Measurements from ENCODE around the gene BBS1. TPM values are rescaled to one million over a fixed set of nuclear protein-coding genes. Genes with fewer than 3 reads are reported as not detected.

BBS1 gene
- total and polyA plus RNA-seq, 2 donors (not counting 3 experiments of a cell fraction or from before 2014, with no cell fraction given) = 29.2 to 32.9 TPM

DNA sequence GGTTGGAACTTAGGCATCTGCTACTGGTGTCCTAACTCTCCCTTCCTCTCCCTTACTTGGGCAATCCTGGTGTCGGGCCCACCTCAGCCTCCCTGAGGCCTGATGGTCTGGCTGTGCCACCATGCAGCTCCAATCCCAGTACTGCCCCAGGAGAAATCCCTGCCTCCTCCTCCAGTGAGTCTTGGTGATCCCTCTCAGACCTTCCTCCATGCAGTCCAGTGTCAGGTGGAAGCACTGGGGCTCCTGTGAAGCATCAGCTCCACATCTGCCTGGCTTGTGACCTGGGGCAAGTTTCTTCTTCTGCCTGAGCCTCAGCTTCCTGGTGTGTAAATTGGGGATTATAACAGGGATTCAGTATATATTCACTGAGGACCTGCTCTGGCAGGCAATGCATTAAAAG, 45.5 kb upstream of the BBS1 start:
- Histone ChIP-seq H3K9me3 (replicated peaks; ENCODE audit: control insufficient read depth, insufficient read depth, low read length) (no peaks in the 10 kb centered on the region), H3K4me3 (replicated peaks in 1 of 3; ENCODE audit: insufficient read depth in 1 of 3, low read depth in 1 of 3, low read length in 3 of 3) (no peak overlapping the region), H3K79me2 (ENCODE audit: control insufficient read depth, insufficient read depth, low read length) (no peaks in the 10 kb centered on the region), H3K36me3 (ENCODE audit: control insufficient read depth in 2 of 2, extremely low read depth in 1 of 2, insufficient read depth in 2 of 2, low read length in 2 of 2) (no peaks in the 10 kb centered on the region), H3K9me1 (replicated peaks; ENCODE audit: control insufficient read depth, extremely low read depth, insufficient read depth, low read length) (no peaks in the 10 kb centered on the region), H2AFZ (ENCODE audit: low read depth, low read length) (no peak overlapping the region), H3K9ac (replicated peaks; ENCODE audit: extremely low read depth, insufficient read depth, low read length) (no peak overlapping the region), H3K27ac (ENCODE audit: insufficient read depth, low read depth, low read length) (no peak overlapping the region), H3K4me1 (ENCODE audit: control insufficient read depth, extremely low read depth, insufficient read depth, low read length) (peaks cover 10% of the 10 kb centered on the region), H3K27me3 (ENCODE audit: control insufficient read depth in 2 of 2, insufficient read depth in 2 of 2, low read length in 2 of 2) (peaks cover 0 to 2% of the 10 kb centered on the region in 2 experiments), H3K4me2 (ENCODE audit: insufficient read depth, low read length) (no peak overlapping the region), H4K20me1 (replicated peaks; ENCODE audit: control insufficient read depth, extremely low read depth, insufficient read depth, low read length) (no peaks in the 10 kb centered on the region)
- no peak for TF ChIP-seq POLR2A (IDR thresholded peaks at IDR 0.05; ENCODE audit: low read depth, low read length)
- ChIA-PET CTCF (interaction anchor here (0.8 to 1.0 kb wide), 2 partner anchors 15 to 26 kb away, joined by 3 to 4 read pairs; partner anchors contain the start of genes DPP3 and MRPL11), POLR2A (interaction anchor here (0.6 kb wide), 1 partner anchor 504 kb away, joined by 3 read pairs; no protein-coding TSS in a partner anchor)
- FAIRE-seq = no peak
- dilution Hi-C loops (cut with MboI; ENCODE audit: extremely low pct_ligation_motif_present, low sequenced_read_pairs) = no loop called here
- BruUV-seq (replicated peaks) = no TSS peak
- intact Hi-C loops (cut with micrococcal nuclease) = no loop called here
- DNase-seq (ENCODE audit: low read depth, low spot score) = no peak

GRCh38 chr11:66465373-66466224, 44.8 kb upstream of the BBS1 start:
- H3K36me3 ChIP-seq (ENCODE audit: control insufficient read depth in 2 of 2, extremely low read depth in 1 of 2, insufficient read depth in 2 of 2, low read length in 2 of 2) = no peaks in the 10 kb centered on the region
- no peaks in the 10 kb centered on the region for H3K9me1 ChIP-seq (replicated peaks; ENCODE audit: control insufficient read depth, extremely low read depth, insufficient read depth, low read length)
- H3K27ac ChIP-seq (ENCODE audit: insufficient read depth, low read depth, low read length) = no peak overlapping the region
- H3K79me2 ChIP-seq (ENCODE audit: control insufficient read depth, insufficient read depth, low read length) = no peaks in the 10 kb centered on the region
- H3K4me2 ChIP-seq (ENCODE audit: insufficient read depth, low read length) = peak overlapping the region; percentile 21
- CTCF ChIA-PET = interaction anchor here (0.9 kb wide), 1 partner anchor 35 kb away, joined by 3 read pairs; no protein-coding TSS in a partner anchor
- H3K4me3 ChIP-seq (replicated peaks in 1 of 3; ENCODE audit: insufficient read depth in 1 of 3, low read depth in 1 of 3, low read length in 3 of 3) = peak overlapping the region in 1 of 3 experiments; percentile 63
- BruUV-seq (replicated peaks) = no TSS peak
- no peak overlapping the region for H3K9ac ChIP-seq (replicated peaks; ENCODE audit: extremely low read depth, insufficient read depth, low read length)
- TF ChIP-seq POLR2A (IDR thresholded peaks at IDR 0.05; ENCODE audit: low read depth, low read length) (no peak), FOS (IDR thresholded peaks at IDR 0.05; ENCODE audit: borderline replicate concordance, insufficient read depth, low read length) (no peak), JUN (IDR thresholded peaks at IDR 0.05; ENCODE audit: borderline replicate concordance, insufficient read depth, insufficient read length, low read depth) (no peak), MYC (IDR thresholded peaks at IDR 0.05; ENCODE audit: low read depth, low read length) (no peak), POLR2AphosphoS5 (IDR thresholded peaks at IDR 0.05; ENCODE audit: insufficient read depth, low read depth, low read length) (no peak), GATA2 (IDR thresholded peaks at IDR 0.05; ENCODE audit: insufficient read depth, insufficient read length, low read depth, low read length) (no peak), MAX (IDR thresholded peaks at IDR 0.05; ENCODE audit: insufficient read depth, insufficient read length) (no peak), EZH2 (IDR thresholded peaks at IDR 0.05; ENCODE audit: borderline replicate concordance, low read depth, low read length, severe bottlenecking) (no peak)
- TF ChIP-seq, protein P1, sequence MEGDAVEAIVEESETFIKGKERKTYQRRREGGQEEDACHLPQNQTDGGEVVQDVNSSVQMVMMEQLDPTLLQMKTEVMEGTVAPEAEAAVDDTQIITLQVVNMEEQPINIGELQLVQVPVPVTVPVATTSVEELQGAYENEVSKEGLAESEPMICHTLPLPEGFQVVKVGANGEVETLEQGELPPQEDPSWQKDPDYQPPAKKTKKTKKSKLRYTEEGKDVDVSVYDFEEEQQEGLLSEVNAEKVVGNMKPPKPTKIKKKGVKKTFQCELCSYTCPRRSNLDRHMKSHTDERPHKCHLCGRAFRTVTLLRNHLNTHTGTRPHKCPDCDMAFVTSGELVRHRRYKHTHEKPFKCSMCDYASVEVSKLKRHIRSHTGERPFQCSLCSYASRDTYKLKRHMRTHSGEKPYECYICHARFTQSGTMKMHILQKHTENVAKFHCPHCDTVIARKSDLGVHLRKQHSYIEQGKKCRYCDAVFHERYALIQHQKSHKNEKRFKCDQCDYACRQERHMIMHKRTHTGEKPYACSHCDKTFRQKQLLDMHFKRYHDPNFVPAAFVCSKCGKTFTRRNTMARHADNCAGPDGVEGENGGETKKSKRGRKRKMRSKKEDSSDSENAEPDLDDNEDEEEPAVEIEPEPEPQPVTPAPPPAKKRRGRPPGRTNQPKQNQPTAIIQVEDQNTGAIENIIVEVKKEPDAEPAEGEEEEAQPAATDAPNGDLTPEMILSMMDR (IDR thresholded peaks at IDR 0.05; ENCODE audit: extremely low read depth in 1 of 2, insufficient read depth in 1 of 2, low read depth in 1 of 2, low read length in 2 of 2) = no peak
- FAIRE-seq (no peak), DNase-seq (ENCODE audit: low read depth, low spot score) (peak; percentile 9)
- POLR2A ChIA-PET = no interaction called here
- no peaks in the 10 kb centered on the region for H3K9me3 ChIP-seq (replicated peaks; ENCODE audit: control insufficient read depth, insufficient read depth, low read length)
- H3K27me3 ChIP-seq (ENCODE audit: control insufficient read depth in 2 of 2, insufficient read depth in 2 of 2, low read length in 2 of 2) = peaks cover 0 to 2% of the 10 kb centered on the region in 2 experiments
- peak overlapping the region; percentile 98 for H2AFZ ChIP-seq (ENCODE audit: low read depth, low read length)
- peaks cover 10% of the 10 kb centered on the region for H3K4me1 ChIP-seq (ENCODE audit: control insufficient read depth, extremely low read depth, insufficient read depth, low read length)
- H4K20me1 ChIP-seq (replicated peaks; ENCODE audit: control insufficient read depth, extremely low read depth, insufficient read depth, low read length) = no peaks in the 10 kb centered on the region
- dilution Hi-C loops (cut with MboI; ENCODE audit: extremely low pct_ligation_motif_present, low sequenced_read_pairs) = no loop called here
- intact Hi-C loops (cut with micrococcal nuclease) = loop anchor here (1.0 to 2.0 kb wide), 3 partner anchors 15 to 45 kb away; partner anchors contain the start of genes BBS1, DPP3 and NPAS4

All from endothelial cell of umbilical vein (primary cell).